Panc1 (cell line): ENCODE measurements around the gene E2F2. TPM values are rescaled to one million over a fixed set of nuclear protein-coding genes. Genes with fewer than 3 reads are reported as not detected.

Source experiments
- ATAC-seq: fragments of 200-7000 bp; cut with Tn5 transposase; 2 replicates; pipeline ENCODE4 v1.9.1; 2020; ENCODE audit warnings: mild to moderate bottlenecking, moderate library complexity
- BruUV-seq: library from RNA; stranded (reverse); fragments of 400-500 nt; replicated peaks from 2 replicates; lab custom pipeline; 2021; lab: Mats Ljungman, UMichigan
- CTCF ChIA-PET: fragments of 300-600 bp; sonication (Branson Sonifier 250); formaldehyde crosslinking; loops from one replicate; lab custom pipeline; 2022; ENCODE audit warnings: antibody characterized with exemption; lab: Charles Lee
- POLR2A ChIA-PET: fragments of 300-600 bp; sonication (Branson Sonifier 250); formaldehyde crosslinking; loops from one replicate; lab custom pipeline; 2022; ENCODE audit warnings: antibody characterized with exemption; lab: Charles Lee
- DNase-seq: peaks from one replicate; pipeline ENCODE4 v3.0.0-alpha.2; 2010; ENCODE audit warnings: low read depth, low spot score
- H3K27ac ChIP-seq: 2 replicates; pipeline ENCODE4 v1.5.1; 2011; ENCODE audit warnings: mild to moderate bottlenecking, low read length, inconsistent platforms
- H3K27me3 ChIP-seq: fragments of 200-500 bp; sonication (Bioruptor generic); 2 replicates; pipeline ENCODE4 v1.6.0; 2014; ENCODE audit warnings: low read length, inconsistent platforms; ENCODE audit not compliant: control insufficient read depth, insufficient read depth
- H3K36me3 ChIP-seq: fragments of 200-500 bp; sonication (Bioruptor generic); 2 replicates; pipeline ENCODE4 v1.5.1; 2014; ENCODE audit warnings: inconsistent platforms, mild to moderate bottlenecking, low read length, moderate library complexity; ENCODE audit not compliant: control insufficient read depth, insufficient read depth
- H3K4me1 ChIP-seq: 2 replicates; pipeline ENCODE4 v1.5.1; 2011; ENCODE audit warnings: inconsistent platforms, mild to moderate bottlenecking, low read length, moderate library complexity; ENCODE audit not compliant: control insufficient read depth, insufficient read depth
- H3K4me3 ChIP-seq, 2 experiments: 2 replicates each; pipeline ENCODE4 v1.5.1; 2011 to 2012; ENCODE audit warnings: low read depth in 2 of 2, low read length in 2 of 2, mild to moderate bottlenecking in 2 of 2, inconsistent platforms in 1 of 2, moderate library complexity in 1 of 2
- H3K9me3 ChIP-seq: fragments of 200-500 bp; sonication (Bioruptor generic); 2 replicates; pipeline ENCODE4 v1.5.1; 2014; ENCODE audit warnings: low read depth, mild to moderate bottlenecking, inconsistent platforms, low read length, moderate library complexity; ENCODE audit not compliant: control insufficient read depth, insufficient read depth
- POLR2AphosphoS5 ChIP-seq: IDR thresholded peaks from 2 replicates; pipeline ENCODE4 v1.6.1; 2012; ENCODE audit warnings: mild to moderate bottlenecking, low read depth, low read length, moderate library complexity
- SIN3A ChIP-seq: IDR thresholded peaks from 2 replicates; pipeline ENCODE4 v1.6.1; 2012; ENCODE audit warnings: low read depth, mild to moderate bottlenecking, low read length, moderate library complexity, borderline replicate concordance; ENCODE audit not compliant: insufficient read depth
- TCF7L2 ChIP-seq: IDR thresholded peaks from 2 replicates; pipeline ENCODE4 v1.6.1; 2011; ENCODE audit warnings: mild to moderate bottlenecking, low read depth, low read length, inconsistent platforms
- in situ Hi-C: cut with HindIII; loops from 2 replicates; pipeline ENCODE4 v1.10.0; 2016; ENCODE audit warnings: low sequenced_read_pairs, low pct_unique_long_range_greater_than_20kb
- intact Hi-C: fragments of 100-400 bp; cut with micrococcal nuclease; formaldehyde crosslinking; loops from one replicate; pipeline ENCODE4 v1.10.0; 2022; ENCODE audit not compliant: unreplicated experiment
- total RNA-seq: library from RNA; stranded (reverse); gene quantifications from one replicate; pipeline ENCODE4 v1.2.1, GENCODE V29; 2021; ENCODE audit not compliant: unreplicated experiment
- TF ChIP-seq, protein P1 (sequence below): fragments of 450-650 bp; IDR thresholded peaks from 2 replicates; pipeline ENCODE4 v1.5.1; 2017; ENCODE audit warnings: mild to moderate bottlenecking
- TF ChIP-seq, protein P2 (sequence below), 2 experiments: IDR thresholded peaks; 2 replicates each; pipeline ENCODE4 v1.6.1; 2011 to 2012; ENCODE audit warnings: low read depth in 2 of 2, control low read depth in 1 of 2, low read length in 1 of 2, mild to moderate bottlenecking in 1 of 2, moderate library complexity in 1 of 2; ENCODE audit not compliant: insufficient read depth in 1 of 2

Gene E2F2
- total RNA-seq, 1 experiment from 2014 or later: 9.5 TPM

DNA sequence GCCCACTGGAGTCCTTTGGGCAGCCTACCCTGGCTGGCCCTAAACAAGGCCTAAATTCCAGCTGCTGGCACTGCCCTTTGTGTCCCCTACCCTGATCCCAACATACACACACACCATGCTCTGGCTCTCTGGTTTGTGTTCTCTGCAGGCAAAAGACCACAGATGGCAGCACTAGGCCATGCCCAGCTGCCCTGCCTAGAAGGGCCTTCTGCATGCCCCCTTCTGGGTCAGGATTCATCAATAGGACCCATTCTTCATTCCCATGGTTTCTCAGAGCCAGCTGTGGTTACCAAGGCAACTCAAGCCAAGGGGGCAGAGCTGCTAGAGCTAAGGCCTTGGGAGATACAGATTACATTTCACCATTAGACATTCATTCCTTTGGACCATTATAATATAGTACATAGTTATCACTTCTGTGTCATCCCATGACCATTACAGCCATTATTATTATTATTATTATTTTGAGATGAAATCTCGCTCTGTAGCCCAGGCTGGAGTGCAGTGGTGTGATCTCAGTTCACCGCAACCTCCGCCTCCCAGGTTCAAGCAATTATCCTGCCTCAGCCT lies 64.5 kb downstream of the E2F2 start:
- H3K9me3 ChIP-seq: no peaks in the 10 kb centered on the region
- H3K4me1 ChIP-seq: 0 out of 2 replicates have a peak, but pooled peaks cover 5% of the 10 kb centered on the region
- in situ Hi-C loops (no loop called here), intact Hi-C loops (no loop called here)
- ATAC-seq (no peak; the same call in 1 of the 2 replicates), DNase-seq (no peak)
- H3K27me3 ChIP-seq: no peaks in the 10 kb centered on the region
- no peak overlapping the region for H3K27ac ChIP-seq
- no peak overlapping the region for H3K4me3 ChIP-seq
- POLR2A ChIA-PET: no interaction called here
- no peaks in the 10 kb centered on the region for H3K36me3 ChIP-seq
- no TSS peak for BruUV-seq
- TF ChIP-seq, protein P1, sequence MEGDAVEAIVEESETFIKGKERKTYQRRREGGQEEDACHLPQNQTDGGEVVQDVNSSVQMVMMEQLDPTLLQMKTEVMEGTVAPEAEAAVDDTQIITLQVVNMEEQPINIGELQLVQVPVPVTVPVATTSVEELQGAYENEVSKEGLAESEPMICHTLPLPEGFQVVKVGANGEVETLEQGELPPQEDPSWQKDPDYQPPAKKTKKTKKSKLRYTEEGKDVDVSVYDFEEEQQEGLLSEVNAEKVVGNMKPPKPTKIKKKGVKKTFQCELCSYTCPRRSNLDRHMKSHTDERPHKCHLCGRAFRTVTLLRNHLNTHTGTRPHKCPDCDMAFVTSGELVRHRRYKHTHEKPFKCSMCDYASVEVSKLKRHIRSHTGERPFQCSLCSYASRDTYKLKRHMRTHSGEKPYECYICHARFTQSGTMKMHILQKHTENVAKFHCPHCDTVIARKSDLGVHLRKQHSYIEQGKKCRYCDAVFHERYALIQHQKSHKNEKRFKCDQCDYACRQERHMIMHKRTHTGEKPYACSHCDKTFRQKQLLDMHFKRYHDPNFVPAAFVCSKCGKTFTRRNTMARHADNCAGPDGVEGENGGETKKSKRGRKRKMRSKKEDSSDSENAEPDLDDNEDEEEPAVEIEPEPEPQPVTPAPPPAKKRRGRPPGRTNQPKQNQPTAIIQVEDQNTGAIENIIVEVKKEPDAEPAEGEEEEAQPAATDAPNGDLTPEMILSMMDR: no peak
- TF ChIP-seq, protein P2, sequence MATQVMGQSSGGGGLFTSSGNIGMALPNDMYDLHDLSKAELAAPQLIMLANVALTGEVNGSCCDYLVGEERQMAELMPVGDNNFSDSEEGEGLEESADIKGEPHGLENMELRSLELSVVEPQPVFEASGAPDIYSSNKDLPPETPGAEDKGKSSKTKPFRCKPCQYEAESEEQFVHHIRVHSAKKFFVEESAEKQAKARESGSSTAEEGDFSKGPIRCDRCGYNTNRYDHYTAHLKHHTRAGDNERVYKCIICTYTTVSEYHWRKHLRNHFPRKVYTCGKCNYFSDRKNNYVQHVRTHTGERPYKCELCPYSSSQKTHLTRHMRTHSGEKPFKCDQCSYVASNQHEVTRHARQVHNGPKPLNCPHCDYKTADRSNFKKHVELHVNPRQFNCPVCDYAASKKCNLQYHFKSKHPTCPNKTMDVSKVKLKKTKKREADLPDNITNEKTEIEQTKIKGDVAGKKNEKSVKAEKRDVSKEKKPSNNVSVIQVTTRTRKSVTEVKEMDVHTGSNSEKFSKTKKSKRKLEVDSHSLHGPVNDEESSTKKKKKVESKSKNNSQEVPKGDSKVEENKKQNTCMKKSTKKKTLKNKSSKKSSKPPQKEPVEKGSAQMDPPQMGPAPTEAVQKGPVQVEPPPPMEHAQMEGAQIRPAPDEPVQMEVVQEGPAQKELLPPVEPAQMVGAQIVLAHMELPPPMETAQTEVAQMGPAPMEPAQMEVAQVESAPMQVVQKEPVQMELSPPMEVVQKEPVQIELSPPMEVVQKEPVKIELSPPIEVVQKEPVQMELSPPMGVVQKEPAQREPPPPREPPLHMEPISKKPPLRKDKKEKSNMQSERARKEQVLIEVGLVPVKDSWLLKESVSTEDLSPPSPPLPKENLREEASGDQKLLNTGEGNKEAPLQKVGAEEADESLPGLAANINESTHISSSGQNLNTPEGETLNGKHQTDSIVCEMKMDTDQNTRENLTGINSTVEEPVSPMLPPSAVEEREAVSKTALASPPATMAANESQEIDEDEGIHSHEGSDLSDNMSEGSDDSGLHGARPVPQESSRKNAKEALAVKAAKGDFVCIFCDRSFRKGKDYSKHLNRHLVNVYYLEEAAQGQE (IDR thresholded peaks at IDR 0.05; ENCODE audit: insufficient read depth in 1 of 2, low read depth in 2 of 2, low read length in 1 of 2): no peak
- no peak for TF ChIP-seq SIN3A
- TF ChIP-seq TCF7L2: no peak
- TF ChIP-seq POLR2AphosphoS5: no peak
- CTCF ChIA-PET: no interaction called here

DNA sequence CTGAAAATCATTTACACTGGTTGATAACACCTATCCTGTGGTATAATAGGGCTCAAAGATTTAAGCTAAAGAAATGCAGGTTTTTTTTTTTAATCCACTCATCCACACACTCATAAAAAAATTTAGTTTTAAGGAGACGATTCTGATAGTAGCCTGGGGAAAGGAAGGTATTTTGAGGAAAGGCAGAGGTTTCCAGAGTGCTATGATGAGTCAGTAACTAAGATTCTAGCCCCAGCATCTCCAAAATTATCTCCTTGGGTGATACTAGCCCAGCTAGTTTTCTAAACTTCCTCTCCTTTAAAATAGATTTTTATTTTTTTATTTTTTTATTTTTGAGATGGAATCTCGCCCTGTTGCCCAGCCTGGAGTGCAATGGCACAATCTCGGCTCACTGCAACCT lies 67.7 kb downstream of the E2F2 start:
- intact Hi-C loops (no loop called here), in situ Hi-C loops (no loop called here)
- no peaks in the 10 kb centered on the region for H3K27me3 ChIP-seq
- DNase-seq (no peak), ATAC-seq (no peak)
- H3K4me1 ChIP-seq: no peaks in the 10 kb centered on the region
- TF ChIP-seq TCF7L2 (no peak), POLR2AphosphoS5 (no peak), SIN3A (no peak)
- TF ChIP-seq, protein P1: no peak
- no peaks in the 10 kb centered on the region for H3K36me3 ChIP-seq
- ChIA-PET POLR2A (interaction anchor here (0.6 kb wide), 2 partner anchors 374 to 391 kb away, joined by 4 to 6 read pairs; no protein-coding TSS in a partner anchor), CTCF (no interaction called here)
- no peaks in the 10 kb centered on the region for H3K9me3 ChIP-seq
- no TSS peak for BruUV-seq
- no peak overlapping the region for H3K4me3 ChIP-seq
- no peak overlapping the region for H3K27ac ChIP-seq
